LNCaP clone FGC (cell line): ENCODE results near the gene NFKBIA.
"Not testable (repeated sequence)": the region's sequence is repeated elsewhere in the genome, so short reads cannot be mapped to it uniquely, and the experiment has no call there.

Experiments used
- DNase-seq: peaks from one replicate; pipeline ENCODE4 v3.0.0-alpha.2; 2011; ENCODE audit warnings: low read depth
- H3K4me3 ChIP-seq: 2 replicates; pipeline ENCODE4 v1.5.1; 2011; ENCODE audit warnings: mild to moderate bottlenecking, low read depth, low read length, control low read depth
- TF ChIP-seq, protein P1 (sequence below): IDR thresholded peaks from 2 replicates; pipeline ENCODE4 v1.5.1; 2012; ENCODE audit warnings: mild to moderate bottlenecking; ENCODE audit not compliant: control insufficient read depth, insufficient read depth; ENCODE audit errors: extremely low read depth

Gene NFKBIA

DNA sequence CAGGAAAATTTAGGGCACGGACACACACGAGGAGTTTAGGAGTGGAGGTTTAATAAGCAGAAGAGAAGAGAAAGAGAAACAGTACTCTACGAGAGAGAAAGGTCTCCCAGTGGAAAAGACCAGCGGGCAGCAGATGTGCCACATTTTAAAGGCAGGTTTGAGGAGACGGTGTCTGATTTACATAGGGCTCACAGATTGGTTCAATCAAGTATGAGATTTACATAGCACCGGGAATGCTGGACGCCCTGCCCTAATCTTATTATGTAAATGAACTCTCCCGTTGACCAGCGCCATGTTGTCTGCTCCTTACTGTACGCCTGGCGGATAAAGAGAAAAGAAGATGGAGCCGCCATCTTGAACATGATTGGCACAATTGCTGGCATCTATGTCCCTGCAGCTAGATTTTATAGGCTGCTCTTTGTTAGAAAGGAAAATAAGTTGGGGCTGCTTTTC lies 17.9 kb downstream of the NFKBIA start:
- no peak for DNase-seq
- no peak overlapping the region for H3K4me3 ChIP-seq
- TF ChIP-seq, protein P1, sequence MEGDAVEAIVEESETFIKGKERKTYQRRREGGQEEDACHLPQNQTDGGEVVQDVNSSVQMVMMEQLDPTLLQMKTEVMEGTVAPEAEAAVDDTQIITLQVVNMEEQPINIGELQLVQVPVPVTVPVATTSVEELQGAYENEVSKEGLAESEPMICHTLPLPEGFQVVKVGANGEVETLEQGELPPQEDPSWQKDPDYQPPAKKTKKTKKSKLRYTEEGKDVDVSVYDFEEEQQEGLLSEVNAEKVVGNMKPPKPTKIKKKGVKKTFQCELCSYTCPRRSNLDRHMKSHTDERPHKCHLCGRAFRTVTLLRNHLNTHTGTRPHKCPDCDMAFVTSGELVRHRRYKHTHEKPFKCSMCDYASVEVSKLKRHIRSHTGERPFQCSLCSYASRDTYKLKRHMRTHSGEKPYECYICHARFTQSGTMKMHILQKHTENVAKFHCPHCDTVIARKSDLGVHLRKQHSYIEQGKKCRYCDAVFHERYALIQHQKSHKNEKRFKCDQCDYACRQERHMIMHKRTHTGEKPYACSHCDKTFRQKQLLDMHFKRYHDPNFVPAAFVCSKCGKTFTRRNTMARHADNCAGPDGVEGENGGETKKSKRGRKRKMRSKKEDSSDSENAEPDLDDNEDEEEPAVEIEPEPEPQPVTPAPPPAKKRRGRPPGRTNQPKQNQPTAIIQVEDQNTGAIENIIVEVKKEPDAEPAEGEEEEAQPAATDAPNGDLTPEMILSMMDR = no peak

DNA sequence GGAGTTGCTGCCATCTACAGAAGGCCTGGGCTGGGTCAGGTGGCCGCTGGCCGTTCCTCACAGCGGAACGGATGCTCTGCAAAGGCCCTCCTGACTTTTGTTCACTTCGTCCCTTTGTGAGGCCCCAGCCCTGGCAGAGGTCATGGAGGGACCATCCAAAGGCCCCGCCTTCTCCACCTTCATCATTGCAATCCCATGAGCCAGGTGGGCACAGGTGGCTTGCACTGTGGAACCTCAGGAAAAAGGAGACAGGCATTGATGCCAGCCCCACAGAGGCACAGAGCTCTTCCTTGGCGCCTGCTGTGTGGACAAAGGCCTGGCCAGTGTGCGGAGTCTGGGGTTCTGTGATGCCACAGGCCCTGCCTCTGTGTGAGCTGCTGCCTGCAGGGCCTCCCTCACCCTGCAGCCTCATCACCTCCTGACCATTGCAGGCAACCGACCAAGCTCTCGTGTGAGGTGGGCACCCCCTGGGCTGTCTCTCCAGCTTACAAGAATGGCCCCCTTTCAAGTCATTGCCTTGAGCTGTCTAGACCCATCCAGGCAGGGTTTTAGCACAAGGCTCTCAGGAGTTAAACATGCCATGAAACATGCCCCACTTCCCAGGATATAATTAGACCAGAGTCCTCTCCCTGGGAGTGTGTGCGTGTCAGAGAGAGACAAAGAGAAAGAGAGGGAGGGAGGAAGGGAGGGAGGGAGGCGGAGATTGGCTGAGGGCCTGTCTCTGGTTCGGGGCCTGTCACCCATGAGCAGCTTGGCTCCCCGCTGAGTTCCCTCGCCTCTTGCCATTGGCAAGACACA lies 19.3 kb downstream of the NFKBIA start:
- TF ChIP-seq, protein P1 = no peak
- DNase-seq = peak; percentile 76
- no peak overlapping the region for H3K4me3 ChIP-seq

DNA sequence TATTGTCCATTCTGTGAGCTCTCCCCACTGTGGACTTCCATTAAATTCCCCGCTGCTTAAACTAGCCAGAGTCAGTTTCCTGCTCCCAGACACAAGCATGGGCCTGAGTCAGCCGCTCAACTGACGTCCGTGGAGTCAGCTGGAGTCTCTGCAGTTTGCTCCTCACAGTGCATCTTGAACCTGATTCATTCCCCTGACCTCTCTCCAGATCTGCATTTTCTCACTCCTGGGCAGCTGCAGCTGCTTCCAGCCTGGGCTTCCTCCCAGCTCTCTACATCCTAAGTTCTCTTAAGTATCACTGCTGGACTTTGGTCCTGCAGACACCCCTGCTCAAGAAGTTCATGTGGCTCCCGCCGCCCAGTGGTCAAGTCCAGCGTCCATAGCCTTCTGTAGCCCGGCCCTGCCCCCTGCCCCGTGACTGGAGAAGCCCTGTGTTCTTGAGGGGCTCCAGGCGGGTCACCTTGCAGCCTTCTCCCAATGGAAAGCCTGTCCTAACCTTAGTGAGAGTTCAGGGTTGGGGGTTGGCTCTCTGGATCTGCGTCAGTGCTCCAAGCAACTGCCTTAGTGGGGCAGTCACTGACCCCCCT lies 20.0 kb downstream of the NFKBIA start:
- TF ChIP-seq, protein P1 = no peak
- no peak overlapping the region for H3K4me3 ChIP-seq
- DNase-seq = no peak

DNA sequence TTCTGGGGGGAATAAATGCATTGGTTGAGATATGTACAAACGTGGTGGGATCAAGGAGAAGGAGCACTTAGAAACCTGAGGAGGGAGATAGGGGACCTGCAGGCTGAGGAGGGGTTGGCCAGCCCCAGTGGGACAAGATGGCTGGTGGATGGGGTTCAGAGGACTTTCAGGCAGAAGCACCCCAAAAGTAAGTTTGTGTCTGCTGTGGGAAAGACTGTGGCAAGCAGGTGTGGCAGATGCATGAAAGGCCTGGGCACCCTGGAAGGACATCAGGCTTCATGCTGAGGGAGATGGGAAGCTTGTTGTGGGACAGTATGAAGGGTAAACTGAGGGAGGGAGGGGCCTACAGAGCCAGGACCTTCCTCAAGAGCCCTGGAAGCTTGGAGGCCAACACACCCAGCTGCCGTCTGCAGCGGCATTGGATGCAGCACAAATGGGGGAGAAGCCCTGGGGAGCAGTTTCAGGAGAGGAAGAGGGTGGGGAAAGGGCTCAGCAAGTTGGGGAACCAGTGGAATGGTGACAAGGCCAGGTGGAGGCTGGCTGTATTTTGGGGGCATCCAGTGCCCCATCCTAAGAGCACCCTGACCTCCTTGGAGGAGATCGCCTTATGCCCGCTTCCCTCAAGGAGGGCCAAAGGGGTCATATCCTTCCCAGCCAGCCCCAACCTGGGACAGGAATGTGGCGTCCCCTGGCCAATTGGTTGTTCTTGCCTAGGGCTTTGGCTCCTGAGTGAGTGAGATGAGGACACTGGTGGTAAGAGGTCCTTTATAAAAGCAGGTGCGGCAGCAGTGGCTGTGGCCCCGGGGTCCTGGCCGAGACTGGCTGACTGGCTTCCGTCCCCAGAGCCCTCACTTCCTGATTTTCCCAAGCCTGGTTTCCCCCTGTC lies 20.7 kb downstream of the NFKBIA start:
- no peak overlapping the region for H3K4me3 ChIP-seq
- TF ChIP-seq, protein P1 = no peak
- no peak for DNase-seq

DNA sequence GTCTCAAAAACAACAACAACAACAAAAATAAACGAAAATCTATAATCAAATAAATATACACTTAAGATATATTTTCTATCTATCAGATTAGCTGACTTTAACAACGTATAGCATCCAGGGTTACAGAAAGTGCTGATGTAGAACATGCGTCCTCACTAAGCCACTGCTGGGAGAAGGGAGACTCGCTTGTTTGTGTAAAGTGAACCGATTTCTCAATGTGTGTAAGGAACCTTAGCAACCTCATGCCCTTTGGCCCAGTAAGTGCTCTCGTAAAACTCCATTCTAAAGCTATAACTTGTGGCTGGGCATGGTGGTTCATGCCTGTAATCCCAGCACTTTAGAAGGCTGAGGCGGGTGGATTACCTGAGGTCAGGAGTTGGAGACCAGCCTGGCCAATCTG lies 23.8 kb downstream of the NFKBIA start:
- H3K4me3 ChIP-seq = no peak overlapping the region
- peak; percentile 75 for DNase-seq
- TF ChIP-seq, protein P1 = no peak

DNA sequence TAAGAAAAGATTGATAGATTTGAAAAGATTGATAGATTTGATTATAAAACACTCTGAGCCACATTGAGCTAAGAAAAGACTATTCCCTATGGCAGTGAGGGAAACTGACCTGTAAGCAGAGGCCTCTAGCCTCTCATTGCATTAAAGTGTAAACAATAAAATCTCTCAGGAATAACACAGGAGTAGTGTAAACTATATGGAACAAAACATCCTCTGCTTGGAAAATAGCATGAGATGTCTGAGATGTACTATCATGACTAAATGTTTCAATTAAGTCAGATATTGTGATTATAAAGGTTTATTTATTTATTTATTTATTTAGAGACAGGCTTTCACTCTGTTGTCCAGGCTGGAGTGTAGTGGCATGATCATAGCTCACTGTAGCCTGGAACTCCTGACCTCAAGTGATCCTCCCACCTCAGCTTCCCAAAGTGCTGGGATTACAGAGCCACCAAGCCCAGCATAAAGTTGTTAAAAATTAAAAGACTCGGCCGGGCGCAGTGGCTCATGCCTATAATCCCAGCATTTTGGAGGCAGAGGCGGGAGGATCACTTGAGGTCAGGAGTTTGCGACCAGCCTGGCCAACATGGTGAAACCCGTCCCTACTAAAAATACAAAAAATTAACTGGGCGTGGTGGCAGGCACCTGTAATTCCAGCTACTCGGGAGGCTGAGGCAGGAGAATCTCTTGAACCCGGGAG lies 25.2 kb downstream of the NFKBIA start:
- not testable (repeated sequence) for H3K4me3 ChIP-seq

More for the DNA sequence above, 25.2 kb downstream of the NFKBIA start:
- DNase-seq = peak; percentile 82
